ENCODE results near the gene MEF2B.
A peak's percentile ranks its signal among the peaks of the same experiment; 100 is the strongest.

MEF2B gene

GRCh38 chr19:19191768-19192077, 21.7 kb upstream of the MEF2B start:
- Histone ChIP-seq H3K4me1 (ENCODE audit: low read depth, poor library complexity, severe bottlenecking) (peaks cover 21% of the 10 kb centered on the region), H3K36me3 (ENCODE audit: insufficient read depth) (no peaks in the 10 kb centered on the region), H4K20me1 (ENCODE audit: insufficient read depth) (no peaks in the 10 kb centered on the region), H3K4me2 (peak overlapping the region; percentile 96), H3K27ac (peak overlapping the region; percentile 87), H2AFZ (ENCODE audit: low read depth) (peak overlapping the region; percentile 98), H3K4me3 (IDR thresholded peaks at IDR 0.05; ENCODE audit: insufficient read depth, low read depth, low read length) (peak overlapping the region; percentile 16), H3K9ac (peak overlapping the region; percentile 81), H3K27me3 (ENCODE audit: insufficient read depth, low read depth) (no peaks in the 10 kb centered on the region), H3K79me2 (ENCODE audit: insufficient read depth, low read depth) (peaks cover 33% of the 10 kb centered on the region)
- no peak for TF ChIP-seq CTCF (conservative IDR thresholded peaks at IDR 0.05; ENCODE audit: low read depth, low read length)

GRCh38 chr19:19186742-19187141, 16.7 kb upstream of the MEF2B start:
- Histone ChIP-seq H3K4me2 (no peak overlapping the region), H3K4me3 (IDR thresholded peaks at IDR 0.05; ENCODE audit: insufficient read depth, low read depth, low read length) (no peak overlapping the region), H2AFZ (ENCODE audit: low read depth) (no peak overlapping the region), H3K79me2 (ENCODE audit: insufficient read depth, low read depth) (peaks cover 25% of the 10 kb centered on the region), H4K20me1 (ENCODE audit: insufficient read depth) (no peaks in the 10 kb centered on the region), H3K27me3 (ENCODE audit: insufficient read depth, low read depth) (no peaks in the 10 kb centered on the region), H3K36me3 (ENCODE audit: insufficient read depth) (no peaks in the 10 kb centered on the region), H3K9ac (no peak overlapping the region), H3K4me1 (ENCODE audit: low read depth, poor library complexity, severe bottlenecking) (peaks cover 12% of the 10 kb centered on the region), H3K27ac (no peak overlapping the region)
- TF ChIP-seq CTCF (conservative IDR thresholded peaks at IDR 0.05; ENCODE audit: low read depth, low read length) = no peak

- H3K4me2 ChIP-seq = no peak overlapping the region
These were observed 16.0 kb upstream of the MEF2B start for GRCh38 chr19:19185853-19186740.

GRCh38 chr19:19181488-19181998, 11.5 kb upstream of the MEF2B start:
- no peak overlapping the region for H3K4me2 ChIP-seq
- no peak overlapping the region for H3K4me3 ChIP-seq (IDR thresholded peaks at IDR 0.05; ENCODE audit: insufficient read depth, low read depth, low read length)
- H2AFZ ChIP-seq (ENCODE audit: low read depth) = no peak overlapping the region
- H3K79me2 ChIP-seq (ENCODE audit: insufficient read depth, low read depth) = no peaks in the 10 kb centered on the region
- peaks cover 34% of the 10 kb centered on the region for H3K4me1 ChIP-seq (ENCODE audit: low read depth, poor library complexity, severe bottlenecking)
- no peaks in the 10 kb centered on the region for H3K36me3 ChIP-seq (ENCODE audit: insufficient read depth)
- no peaks in the 10 kb centered on the region for H3K27me3 ChIP-seq (ENCODE audit: insufficient read depth, low read depth)
- no peaks in the 10 kb centered on the region for H4K20me1 ChIP-seq (ENCODE audit: insufficient read depth)
- no peak for TF ChIP-seq CTCF (conservative IDR thresholded peaks at IDR 0.05; ENCODE audit: low read depth, low read length)
- no peak overlapping the region for H3K9ac ChIP-seq
- 0 out of 2 replicates have a peak overlapping the region, but pooled peaks have one; percentile 75 for H3K27ac ChIP-seq

More at GRCh38 chr19:19185853-19186740, 16.0 kb upstream of the MEF2B start:
- Histone ChIP-seq H3K36me3 (ENCODE audit: insufficient read depth) (no peaks in the 10 kb centered on the region), H2AFZ (ENCODE audit: low read depth) (no peak overlapping the region), H3K9ac (no peak overlapping the region), H3K27me3 (ENCODE audit: insufficient read depth, low read depth) (no peaks in the 10 kb centered on the region), H3K79me2 (ENCODE audit: insufficient read depth, low read depth) (peaks cover 18% of the 10 kb centered on the region), H4K20me1 (ENCODE audit: insufficient read depth) (no peaks in the 10 kb centered on the region), H3K27ac (no peak overlapping the region), H3K4me1 (ENCODE audit: low read depth, poor library complexity, severe bottlenecking) (peaks cover 17% of the 10 kb centered on the region), H3K4me3 (IDR thresholded peaks at IDR 0.05; ENCODE audit: insufficient read depth, low read depth, low read length) (no peak overlapping the region)
- TF ChIP-seq CTCF (conservative IDR thresholded peaks at IDR 0.05; ENCODE audit: low read depth, low read length) = peak; percentile 77

Measured in KMS-11 (cell line).